GM18499 (cell line): ENCODE results near the gene GRIP2.

ENCODE experiments used
- ATAC-seq: cut with Tn5 transposase; IDR thresholded peaks from one replicate; pipeline ENCODE4 v1.9.1; 2021; ENCODE audit warnings: moderate number of reproducible peaks; ENCODE audit not compliant: insufficient read depth, unreplicated experiment

Gene GRIP2

GRCh38 chr3:14490255-14490654 lies 49.9 kb downstream of the GRIP2 start:
- no peak for ATAC-seq

GRCh38 chr3:14489641-14490040 lies 50.5 kb downstream of the GRIP2 start:
- ATAC-seq = no peak

GRCh38 chr3:14488286-14489041 lies 51.7 kb downstream of the GRIP2 start:
- no peak for ATAC-seq

- no peak for ATAC-seq
Observed at GRCh38 chr3:14487821-14488220, 52.3 kb downstream of the GRIP2 start.

GRCh38 chr3:14487086-14487485 lies 53.1 kb downstream of the GRIP2 start:
- no peak for ATAC-seq

- no peak for ATAC-seq
Observed at GRCh38 chr3:14486460-14486859, 53.7 kb downstream of the GRIP2 start.

- ATAC-seq = no peak
Observed at GRCh38 chr3:14485981-14486380, 54.2 kb downstream of the GRIP2 start.

- ATAC-seq = no peak
Observed at GRCh38 chr3:14484741-14485140, 55.4 kb downstream of the GRIP2 start.

GRCh38 chr3:14483286-14483685 lies 56.9 kb downstream of the GRIP2 start:
- no peak for ATAC-seq

GRCh38 chr3:14482271-14482721 lies 57.8 kb downstream of the GRIP2 start:
- ATAC-seq = no peak

- no peak for ATAC-seq
Observed at GRCh38 chr3:14481646-14482036, 58.5 kb downstream of the GRIP2 start.

GRCh38 chr3:14481018-14481645 lies 59.0 kb downstream of the GRIP2 start:
- no peak for ATAC-seq

- no peak for ATAC-seq
Observed at GRCh38 chr3:14480207-14481017, 59.7 kb downstream of the GRIP2 start.

GRCh38 chr3:14479591-14479990 lies 60.6 kb downstream of the GRIP2 start:
- ATAC-seq = no peak

GRCh38 chr3:14478956-14479550 lies 61.1 kb downstream of the GRIP2 start:
- no peak for ATAC-seq

GRCh38 chr3:14477311-14477935 lies 62.7 kb downstream of the GRIP2 start:
- ATAC-seq = no peak

- no peak for ATAC-seq
Observed at GRCh38 chr3:14476583-14477265, 63.4 kb downstream of the GRIP2 start.

- no peak for ATAC-seq
Observed at GRCh38 chr3:14475621-14476020, 64.5 kb downstream of the GRIP2 start.

- ATAC-seq = no peak
Observed at GRCh38 chr3:14474363-14475081, 65.6 kb downstream of the GRIP2 start.
